GM18507 (cell line): Measurements from ENCODE around the gene KIAA1549.
"Not testable (repeated sequence)": the region's sequence is repeated elsewhere in the genome, so short reads cannot be mapped to it uniquely, and the experiment has no call there.

Experiments used
- DNase-seq: peaks from one replicate; pipeline ENCODE4 v3.0.0; 2011; ENCODE audit warnings: low read depth; ENCODE audit not compliant: insufficient read length; ENCODE audit errors: extremely low spot score
- FAIRE-seq: peaks from 2 replicates; lab custom pipeline; 2011; peaks lifted over from hg19 to GRCh38; lab: Jason Lieb, UNC

The KIAA1549 gene

DNA sequence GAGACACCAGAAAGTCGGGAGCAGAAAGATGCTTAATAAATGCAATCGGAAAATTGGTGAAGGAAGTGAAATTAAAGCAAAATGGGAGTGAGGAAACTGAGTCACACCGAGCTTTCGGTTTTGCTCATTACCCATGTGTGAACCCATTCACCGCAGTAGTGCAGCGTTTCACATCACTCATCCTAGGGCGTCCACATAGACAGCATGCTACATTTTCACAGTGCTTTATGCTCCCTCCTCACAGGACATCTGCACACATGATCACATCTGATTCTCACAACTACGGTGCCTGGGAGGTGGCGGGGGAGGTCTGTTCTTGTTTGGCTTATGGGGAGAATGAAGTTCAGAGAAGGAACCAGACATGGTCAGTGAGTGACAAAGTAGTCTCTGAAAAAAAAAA is 146.6 kb downstream of the KIAA1549 start:
- no peak for FAIRE-seq
- DNase-seq: no peak

GRCh38 chr7:138833596-138833995 is 147.6 kb downstream of the KIAA1549 start:
- no peak for FAIRE-seq
- DNase-seq: no peak

- DNase-seq: no peak
- no peak for FAIRE-seq
Measured at GRCh38 chr7:138832966-138833365, 148.2 kb downstream of the KIAA1549 start.

GRCh38 chr7:138829335-138829734 is 151.9 kb downstream of the KIAA1549 start:
- DNase-seq (no peak), FAIRE-seq (no peak)

DNA sequence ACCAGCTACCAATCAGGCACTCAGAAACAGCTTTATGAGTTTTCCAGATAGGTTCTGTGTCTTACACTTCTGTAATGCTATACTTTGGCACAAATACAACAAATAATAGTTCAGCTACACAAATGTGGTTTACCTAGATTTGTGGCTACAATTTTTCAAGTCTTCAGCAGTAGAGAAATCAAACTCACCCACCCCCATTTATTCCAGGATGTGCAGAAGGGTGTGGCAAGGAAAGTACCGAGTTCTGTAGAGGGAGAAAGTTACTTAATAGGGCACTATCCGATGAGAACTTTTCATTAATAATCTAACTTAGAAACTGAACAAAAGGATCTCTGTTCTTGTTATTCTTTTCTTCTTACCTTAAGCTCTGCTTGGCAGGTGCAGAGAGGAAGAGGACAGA is 152.9 kb downstream of the KIAA1549 start:
- DNase-seq: no peak

GRCh38 chr7:138825049-138825721 is 156.0 kb downstream of the KIAA1549 start:
- FAIRE-seq: no peak
- no peak for DNase-seq

More for the DNA sequence above, 152.9 kb downstream of the KIAA1549 start:
- FAIRE-seq: no peak

GRCh38 chr7:138822867-138823535 is 158.2 kb downstream of the KIAA1549 start:
- FAIRE-seq (no peak), DNase-seq (no peak)

DNA sequence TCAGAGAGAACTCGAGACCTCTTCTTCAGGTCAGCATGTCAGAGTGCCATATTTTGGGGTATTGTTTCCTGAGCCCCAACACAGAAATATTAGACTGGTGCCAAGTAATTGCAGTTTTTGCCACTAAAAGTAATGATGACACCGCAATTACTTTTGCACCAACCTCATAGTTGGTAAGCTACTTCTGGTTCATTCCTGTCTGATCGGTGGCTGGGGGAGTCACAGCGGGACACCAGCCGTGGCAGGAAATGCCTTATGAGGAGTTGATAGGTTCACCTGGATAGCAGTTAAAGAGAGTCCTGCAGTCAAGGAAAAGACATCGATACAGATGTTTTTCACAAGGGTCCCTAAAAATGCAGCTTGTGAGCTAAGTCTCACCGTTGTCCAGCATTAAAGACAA is 159.3 kb downstream of the KIAA1549 start:
- no peak for FAIRE-seq
- DNase-seq: no peak

DNA sequence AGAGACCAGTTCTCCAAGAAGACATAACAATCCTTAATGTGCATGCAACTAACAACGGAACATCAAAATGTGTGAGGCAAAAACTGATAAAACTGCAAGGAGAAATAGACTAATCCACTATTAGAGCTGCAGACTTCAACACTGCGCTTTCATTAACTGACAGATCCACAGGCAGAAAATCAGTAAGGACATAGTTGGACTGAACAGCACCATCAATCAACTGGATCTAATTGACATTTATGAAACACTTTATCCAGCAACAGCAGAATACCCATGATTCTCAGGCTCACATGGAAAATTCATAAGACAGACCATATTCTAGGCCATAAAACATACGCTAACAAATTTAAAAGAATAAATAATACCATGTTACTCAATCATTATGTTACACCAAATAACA is 161.6 kb downstream of the KIAA1549 start:
- FAIRE-seq (no peak), DNase-seq (no peak)

- FAIRE-seq: no peak
- DNase-seq: no peak
Measured at GRCh38 chr7:138816650-138817049, 164.5 kb downstream of the KIAA1549 start.

DNA sequence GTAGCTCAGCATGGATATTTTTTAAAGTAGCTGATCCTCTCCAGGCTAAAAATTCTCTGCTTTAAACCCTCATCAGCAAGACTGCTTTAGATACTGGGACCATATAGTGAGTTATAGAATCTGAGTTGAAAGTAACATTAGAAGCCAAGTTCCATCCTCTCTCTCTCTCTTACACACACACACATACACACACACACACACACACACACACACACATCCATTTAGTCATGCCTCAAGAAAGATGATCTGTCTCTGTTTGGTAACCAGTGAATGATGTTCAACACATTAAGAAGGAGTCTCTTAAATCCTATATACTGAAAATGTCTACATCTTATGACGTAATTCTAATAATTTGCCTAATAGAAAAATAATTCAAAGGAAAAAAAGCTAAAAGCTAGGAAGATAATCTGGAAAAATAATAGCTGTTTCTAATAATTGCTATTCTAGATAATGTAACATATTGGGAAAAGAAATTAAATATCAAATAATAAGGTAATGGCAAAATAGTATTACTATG is 166.3 kb downstream of the KIAA1549 start:
- DNase-seq (no peak), FAIRE-seq (no peak)

DNA sequence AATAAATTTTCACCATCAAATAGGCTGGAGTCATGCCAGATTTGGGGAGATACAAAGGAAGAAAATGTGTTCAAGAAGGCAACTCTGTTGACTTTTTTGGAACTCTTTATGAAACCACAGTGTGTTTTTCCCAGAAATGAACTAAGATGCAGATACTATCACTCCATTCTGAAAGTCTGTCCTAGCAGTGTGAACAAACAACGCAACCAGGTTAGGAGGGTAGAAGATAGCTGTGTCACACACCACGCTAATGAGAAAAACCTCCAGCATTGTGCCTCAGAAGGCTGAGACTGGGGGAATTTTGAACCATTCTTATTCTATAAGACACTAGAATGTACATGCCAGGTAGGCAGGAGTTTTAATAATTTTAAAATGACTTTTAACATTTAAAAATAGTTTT is 167.2 kb downstream of the KIAA1549 start:
- DNase-seq: no peak
- FAIRE-seq: no peak

DNA sequence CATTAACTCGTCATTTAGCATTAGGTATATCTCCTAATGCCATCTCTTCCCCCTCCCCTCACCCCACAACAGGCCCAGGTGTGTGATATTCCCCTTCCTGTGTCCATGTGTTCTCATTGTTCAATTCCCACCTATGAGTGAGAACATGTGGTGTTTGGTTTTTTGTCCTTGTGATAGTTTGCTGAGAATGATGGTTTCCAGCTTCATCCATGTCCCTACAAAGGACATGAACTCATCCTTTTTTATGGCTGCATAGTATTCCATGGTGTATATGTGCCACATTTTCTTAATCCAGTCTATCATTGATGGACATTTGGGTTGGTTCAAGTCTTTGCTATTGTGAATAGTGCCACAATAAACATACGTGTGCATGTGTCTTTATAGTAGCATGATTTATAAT is 169.9 kb downstream of the KIAA1549 start:
- not testable (repeated sequence) for FAIRE-seq, DNase-seq

DNA sequence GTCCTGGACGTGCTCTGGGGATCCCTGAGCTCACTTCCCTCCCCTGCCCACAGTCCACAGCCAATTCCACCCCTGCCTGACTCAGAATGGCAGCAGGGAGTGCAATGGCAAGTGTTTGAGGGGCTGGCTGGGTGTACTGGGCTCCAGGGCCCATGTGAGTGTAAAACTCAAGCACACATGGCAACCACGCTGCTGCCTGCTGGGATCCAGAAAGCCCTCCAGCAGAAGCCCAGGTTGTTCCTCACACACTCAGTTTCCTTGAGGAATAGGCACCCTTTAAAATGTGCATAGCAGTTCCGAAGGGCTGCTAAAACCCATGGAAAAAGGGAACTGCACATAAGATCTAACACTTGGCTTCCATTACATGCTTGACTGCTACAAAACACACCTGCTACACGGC is 171.8 kb downstream of the KIAA1549 start:
- DNase-seq: no peak
- FAIRE-seq: no peak

GRCh38 chr7:138804618-138805017 is 176.6 kb downstream of the KIAA1549 start:
- no peak for FAIRE-seq
- no peak for DNase-seq

GRCh38 chr7:138802706-138803105 is 178.5 kb downstream of the KIAA1549 start:
- DNase-seq (no peak), FAIRE-seq (no peak)

GRCh38 chr7:138801256-138801655 is 179.9 kb downstream of the KIAA1549 start:
- FAIRE-seq (no peak), DNase-seq (no peak)

GRCh38 chr7:138799336-138800000 is 181.7 kb downstream of the KIAA1549 start:
- DNase-seq (no peak), FAIRE-seq (no peak)

GRCh38 chr7:138798836-138799235 is 182.4 kb downstream of the KIAA1549 start:
- DNase-seq (no peak), FAIRE-seq (no peak)

- FAIRE-seq: no peak
- no peak for DNase-seq
Measured at GRCh38 chr7:138797715-138798320, 183.4 kb downstream of the KIAA1549 start, which contains the start of the genes ATP6V0A4 and TMEM213. Gene ATP6V0A4, minus strand, starts transcription at chr7:138798196. Its CDS starts 26,949 bp downstream, at chr7:138771247. Gene TMEM213, plus strand, starts transcription at chr7:138797994. Its CDS starts 111 bp downstream, at chr7:138798105.
